Calu3 (cell line): Measurements from ENCODE around the gene NACA2. TPM values are rescaled to one million over a fixed set of nuclear protein-coding genes. Genes with fewer than 3 reads are reported as not detected.

Experiments
- BruUV-seq: library from RNA; stranded (reverse); fragments of 400-500 nt; replicated peaks from 2 replicates; lab custom pipeline; 2021; lab: Mats Ljungman, UMichigan
- CTCF ChIA-PET: fragments of 300-600 bp; sonication (Branson Sonifier 250); formaldehyde crosslinking; loops from one replicate; lab custom pipeline; 2022; ENCODE audit warnings: antibody characterized with exemption; lab: Charles Lee
- DNase-seq: peaks from one replicate; pipeline ENCODE4 v3.0.0; 2022
- H3K27ac Mint-ChIP-seq: one replicate; pipeline ENCODE4 v1.8.0; 2022; ENCODE audit warnings: mixed read lengths; ENCODE audit not compliant: unreplicated experiment
- H3K27me3 Mint-ChIP-seq: one replicate; pipeline ENCODE4 v1.8.0; 2022; ENCODE audit warnings: mixed read lengths; ENCODE audit not compliant: unreplicated experiment
- H3K36me3 Mint-ChIP-seq: one replicate; pipeline ENCODE4 v1.8.0; 2022; ENCODE audit warnings: mild to moderate bottlenecking, moderate library complexity, mixed read lengths; ENCODE audit not compliant: insufficient read depth, unreplicated experiment
- H3K4me1 Mint-ChIP-seq: one replicate; pipeline ENCODE4 v1.8.0; 2022; ENCODE audit warnings: mild to moderate bottlenecking, low read depth, mixed read lengths; ENCODE audit not compliant: unreplicated experiment
- H3K4me3 Mint-ChIP-seq: one replicate; pipeline ENCODE4 v1.8.0; 2022; ENCODE audit warnings: mild to moderate bottlenecking, low read depth, moderate library complexity, mixed read lengths; ENCODE audit not compliant: unreplicated experiment
- H3K9me3 Mint-ChIP-seq: one replicate; pipeline ENCODE4 v1.8.0; 2022; ENCODE audit warnings: low read depth, mixed read lengths; ENCODE audit not compliant: unreplicated experiment
- intact Hi-C: fragments of 100-400 bp; cut with micrococcal nuclease; formaldehyde crosslinking; loops from one replicate; pipeline ENCODE4 v1.10.0; 2022; ENCODE audit not compliant: unreplicated experiment
- total RNA-seq: library from RNA; stranded (reverse); gene quantifications from 2 replicates; pipeline ENCODE4 v1.2.3, GENCODE V29; 2022
- TF ChIP-seq, protein P1 (sequence below): fragments of 200-600 bp; IDR thresholded peaks from one replicate; pipeline ENCODE4 v1.8.0; 2022; ENCODE audit warnings: antibody characterized with exemption; ENCODE audit not compliant: unreplicated experiment

Gene NACA2
- total RNA-seq, 1 experiment from 2014 or later = not detected

GRCh38 chr17:61593426-61593825 lies 2.4 kb upstream of the NACA2 start:
- TF ChIP-seq, protein P1, sequence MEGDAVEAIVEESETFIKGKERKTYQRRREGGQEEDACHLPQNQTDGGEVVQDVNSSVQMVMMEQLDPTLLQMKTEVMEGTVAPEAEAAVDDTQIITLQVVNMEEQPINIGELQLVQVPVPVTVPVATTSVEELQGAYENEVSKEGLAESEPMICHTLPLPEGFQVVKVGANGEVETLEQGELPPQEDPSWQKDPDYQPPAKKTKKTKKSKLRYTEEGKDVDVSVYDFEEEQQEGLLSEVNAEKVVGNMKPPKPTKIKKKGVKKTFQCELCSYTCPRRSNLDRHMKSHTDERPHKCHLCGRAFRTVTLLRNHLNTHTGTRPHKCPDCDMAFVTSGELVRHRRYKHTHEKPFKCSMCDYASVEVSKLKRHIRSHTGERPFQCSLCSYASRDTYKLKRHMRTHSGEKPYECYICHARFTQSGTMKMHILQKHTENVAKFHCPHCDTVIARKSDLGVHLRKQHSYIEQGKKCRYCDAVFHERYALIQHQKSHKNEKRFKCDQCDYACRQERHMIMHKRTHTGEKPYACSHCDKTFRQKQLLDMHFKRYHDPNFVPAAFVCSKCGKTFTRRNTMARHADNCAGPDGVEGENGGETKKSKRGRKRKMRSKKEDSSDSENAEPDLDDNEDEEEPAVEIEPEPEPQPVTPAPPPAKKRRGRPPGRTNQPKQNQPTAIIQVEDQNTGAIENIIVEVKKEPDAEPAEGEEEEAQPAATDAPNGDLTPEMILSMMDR = no peak
- Mint-ChIP-seq H3K4me1 (no peaks in the 10 kb centered on the region), H3K4me3 (no peak overlapping the region), H3K9me3 (no peaks in the 10 kb centered on the region), H3K27ac (no peak overlapping the region), H3K36me3 (no peaks in the 10 kb centered on the region), H3K27me3 (no peaks in the 10 kb centered on the region)
- CTCF ChIA-PET = interaction anchor here (0.6 kb wide), 1 partner anchor 270 kb away, joined by 5 read pairs; the partner anchor contains the start of gene BRIP1
- DNase-seq = no peak
- intact Hi-C loops = no loop called here
- BruUV-seq = no TSS peak

DNA sequence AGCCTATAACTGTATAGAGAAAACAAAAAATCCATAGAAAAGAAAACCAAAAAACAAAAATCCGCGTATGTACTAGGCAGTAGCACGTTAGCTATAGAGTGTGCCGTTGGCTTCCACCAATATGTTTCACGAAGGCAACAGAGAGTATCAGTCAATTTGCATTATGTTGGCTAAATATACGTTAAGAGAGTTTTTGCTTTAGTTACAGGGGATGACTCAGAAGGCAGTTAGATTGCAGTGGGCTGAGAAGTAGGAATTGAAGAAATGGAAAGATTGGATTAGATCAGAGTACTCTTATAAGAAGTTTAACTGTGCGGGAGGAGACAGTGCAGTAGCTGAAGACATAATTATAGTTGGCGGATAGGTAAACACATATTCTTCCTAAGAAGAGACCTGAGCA lies 911 bp upstream of the NACA2 start:
- H3K4me3 Mint-ChIP-seq = no peak overlapping the region
- no peak for DNase-seq
- intact Hi-C loops = no loop called here
- no peaks in the 10 kb centered on the region for H3K9me3 Mint-ChIP-seq
- H3K27me3 Mint-ChIP-seq = no peaks in the 10 kb centered on the region
- CTCF ChIA-PET = no interaction called here
- no TSS peak for BruUV-seq
- TF ChIP-seq, protein P1 = no peak
- no peaks in the 10 kb centered on the region for H3K36me3 Mint-ChIP-seq
- H3K4me1 Mint-ChIP-seq = no peaks in the 10 kb centered on the region
- H3K27ac Mint-ChIP-seq = no peak overlapping the region

GRCh38 chr17:61589990-61590389 lies 1.0 kb downstream of the NACA2 start:
- CTCF ChIA-PET = no interaction called here

GRCh38 chr17:61587807-61588660 lies 3.0 kb downstream of the NACA2 start:
- H3K27me3 Mint-ChIP-seq = no peaks in the 10 kb centered on the region

More at GRCh38 chr17:61589990-61590389, 1.0 kb downstream of the NACA2 start:
- intact Hi-C loops = no loop called here
- Mint-ChIP-seq H3K4me3 (no peak overlapping the region), H3K27me3 (no peaks in the 10 kb centered on the region), H3K4me1 (no peaks in the 10 kb centered on the region), H3K27ac (no peak overlapping the region), H3K9me3 (no peaks in the 10 kb centered on the region), H3K36me3 (no peaks in the 10 kb centered on the region)
- DNase-seq = no peak
- TF ChIP-seq, protein P1 = no peak
- no TSS peak for BruUV-seq

More at GRCh38 chr17:61587807-61588660, 3.0 kb downstream of the NACA2 start:
- CTCF ChIA-PET = no interaction called here
- Mint-ChIP-seq H3K9me3 (no peaks in the 10 kb centered on the region), H3K4me3 (no peak overlapping the region), H3K36me3 (no peaks in the 10 kb centered on the region), H3K27ac (no peak overlapping the region), H3K4me1 (no peaks in the 10 kb centered on the region)
- no TSS peak for BruUV-seq
- intact Hi-C loops = no loop called here
- TF ChIP-seq, protein P1 = no peak
- no peak for DNase-seq
